ENCODE data around the gene SPTBN1.

DNA sequence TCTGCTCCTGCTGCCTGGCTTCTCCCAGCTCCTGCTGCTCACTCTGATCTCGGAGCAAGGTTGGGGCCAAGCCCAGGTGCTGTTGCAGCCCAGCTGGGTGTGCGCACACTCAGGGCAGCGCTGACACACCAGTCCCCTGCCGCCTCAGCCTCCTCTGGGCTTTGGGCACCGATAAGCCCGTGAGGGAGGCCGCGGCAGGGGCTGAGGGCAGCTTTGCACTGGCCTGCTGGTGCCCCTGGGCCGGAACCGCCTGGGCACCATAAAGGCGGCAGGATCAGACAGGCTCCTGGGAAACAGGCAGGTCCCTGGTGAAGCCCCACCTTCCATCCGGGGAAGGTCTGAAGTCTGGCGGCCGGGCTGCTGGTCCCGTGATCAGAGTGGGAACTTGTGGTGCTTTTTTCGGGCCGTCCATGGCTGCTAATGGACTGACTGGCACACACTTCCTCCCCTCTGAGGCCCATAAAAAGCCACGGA lies 253.2 kb downstream of the SPTBN1 start:
- TF ChIP-seq, protein P1, sequence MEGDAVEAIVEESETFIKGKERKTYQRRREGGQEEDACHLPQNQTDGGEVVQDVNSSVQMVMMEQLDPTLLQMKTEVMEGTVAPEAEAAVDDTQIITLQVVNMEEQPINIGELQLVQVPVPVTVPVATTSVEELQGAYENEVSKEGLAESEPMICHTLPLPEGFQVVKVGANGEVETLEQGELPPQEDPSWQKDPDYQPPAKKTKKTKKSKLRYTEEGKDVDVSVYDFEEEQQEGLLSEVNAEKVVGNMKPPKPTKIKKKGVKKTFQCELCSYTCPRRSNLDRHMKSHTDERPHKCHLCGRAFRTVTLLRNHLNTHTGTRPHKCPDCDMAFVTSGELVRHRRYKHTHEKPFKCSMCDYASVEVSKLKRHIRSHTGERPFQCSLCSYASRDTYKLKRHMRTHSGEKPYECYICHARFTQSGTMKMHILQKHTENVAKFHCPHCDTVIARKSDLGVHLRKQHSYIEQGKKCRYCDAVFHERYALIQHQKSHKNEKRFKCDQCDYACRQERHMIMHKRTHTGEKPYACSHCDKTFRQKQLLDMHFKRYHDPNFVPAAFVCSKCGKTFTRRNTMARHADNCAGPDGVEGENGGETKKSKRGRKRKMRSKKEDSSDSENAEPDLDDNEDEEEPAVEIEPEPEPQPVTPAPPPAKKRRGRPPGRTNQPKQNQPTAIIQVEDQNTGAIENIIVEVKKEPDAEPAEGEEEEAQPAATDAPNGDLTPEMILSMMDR (IDR thresholded peaks at IDR 0.05; ENCODE audit: low read depth, low read length): no peak
- no peak for TF ChIP-seq EZH2phosphoT487 (IDR thresholded peaks at IDR 0.05; ENCODE audit: low read depth)
